Left forelimb (tissue), 1 donor: ENCODE data around the gene RASSF8.

ENCODE experiments used
- DNase-seq: peaks from one replicate; pipeline ENCODE4 v3.0.0-alpha.2; 2018; ENCODE audit warnings: low spot score

Gene RASSF8

DNA sequence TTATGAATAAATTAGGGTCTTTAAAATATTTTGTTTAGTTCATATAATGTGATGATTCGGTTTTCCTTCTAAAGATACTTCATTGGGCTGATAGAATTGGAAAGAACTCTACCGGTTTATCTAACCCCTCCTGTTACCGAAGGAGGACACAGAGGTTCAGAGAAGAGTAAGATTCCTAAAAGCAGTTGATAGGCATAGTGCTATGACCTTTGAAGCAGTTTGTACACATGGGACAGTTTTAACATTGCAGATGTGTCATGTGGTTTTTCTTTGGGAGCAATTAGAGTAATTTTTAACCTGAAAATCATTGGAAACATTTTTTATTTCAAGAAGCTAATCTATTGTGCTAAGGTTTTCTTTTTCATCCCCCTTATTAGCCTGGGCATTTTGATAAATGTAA is 103.5 kb downstream of the RASSF8 start:
- DNase-seq: no peak

DNA sequence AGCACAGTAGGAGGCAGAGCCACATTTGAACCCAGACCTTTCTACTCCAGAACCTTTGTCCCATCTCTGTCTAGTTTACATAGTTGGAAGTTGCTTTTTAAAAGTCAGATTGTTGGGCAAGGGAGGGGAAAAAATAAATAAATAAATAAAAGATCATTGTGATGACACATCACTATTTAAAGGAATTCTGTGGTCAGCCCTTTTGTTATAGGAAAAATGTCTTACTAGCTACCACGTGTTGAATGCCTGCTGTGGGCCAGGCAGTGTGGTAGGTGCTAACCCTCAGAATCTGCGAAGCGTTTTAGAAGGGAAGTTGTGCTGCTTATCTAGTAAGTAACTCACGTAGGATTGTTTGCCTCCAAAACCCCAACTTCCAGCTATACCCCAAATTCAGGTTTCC is 104.1 kb downstream of the RASSF8 start:
- DNase-seq: no peak

DNA sequence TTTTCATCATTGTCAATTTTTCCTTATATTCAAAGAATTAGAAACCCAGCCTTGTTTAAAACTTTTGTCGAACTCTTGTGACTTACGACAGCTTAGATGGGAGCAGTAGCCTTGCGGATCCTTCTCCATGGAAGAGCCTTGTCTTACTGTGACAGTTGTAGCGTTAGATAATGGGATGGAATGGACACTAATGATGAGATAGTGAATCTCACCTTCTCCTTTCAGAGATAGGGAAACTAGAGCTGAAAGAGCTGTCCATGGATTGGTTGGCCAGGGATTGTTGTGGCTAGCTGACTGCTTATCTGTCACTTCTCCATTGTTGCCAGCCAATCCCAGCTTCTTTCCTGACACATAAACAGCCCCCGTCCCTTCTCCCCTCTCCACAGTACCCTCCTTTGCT is 107.0 kb downstream of the RASSF8 start:
- no peak for DNase-seq

DNA sequence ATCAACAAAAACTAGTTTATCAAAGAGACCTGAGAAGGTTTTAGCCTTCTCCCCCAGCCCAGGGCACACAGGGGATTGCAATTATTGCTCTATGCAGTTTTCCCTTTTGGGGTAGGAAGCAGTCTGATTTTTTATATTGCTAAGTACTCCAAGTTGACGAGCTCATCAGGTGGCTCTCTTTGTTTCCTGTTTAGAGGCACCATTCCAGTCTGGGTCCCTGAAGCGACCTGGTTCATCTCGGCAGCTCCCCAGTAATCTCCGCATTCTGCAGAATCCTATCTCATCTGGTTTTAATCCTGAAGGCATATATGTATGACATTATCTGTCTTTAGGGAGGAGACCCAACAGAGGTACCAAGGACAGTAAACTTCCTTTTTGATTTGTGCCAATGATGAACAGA is 110.0 kb downstream of the RASSF8 start:
- DNase-seq: no peak

DNA sequence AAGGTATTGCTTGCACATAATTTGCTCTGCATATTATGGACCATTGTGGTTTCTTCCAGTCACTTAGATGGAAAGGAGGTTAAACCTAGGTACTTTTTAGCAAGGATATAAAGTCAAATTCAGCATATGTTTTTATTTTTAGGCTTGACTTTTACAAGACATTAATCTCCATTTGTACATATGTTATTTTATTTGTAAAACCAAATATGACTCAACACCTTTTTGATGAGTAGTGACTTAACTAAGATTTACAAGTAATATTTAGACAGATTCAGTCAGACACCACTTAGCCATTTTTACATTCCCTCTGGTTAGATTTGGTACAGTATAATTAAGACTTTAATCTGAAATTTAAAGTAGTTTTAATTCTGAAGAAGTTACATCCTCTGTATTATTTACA is 111.3 kb downstream of the RASSF8 start:
- DNase-seq: no peak

DNA sequence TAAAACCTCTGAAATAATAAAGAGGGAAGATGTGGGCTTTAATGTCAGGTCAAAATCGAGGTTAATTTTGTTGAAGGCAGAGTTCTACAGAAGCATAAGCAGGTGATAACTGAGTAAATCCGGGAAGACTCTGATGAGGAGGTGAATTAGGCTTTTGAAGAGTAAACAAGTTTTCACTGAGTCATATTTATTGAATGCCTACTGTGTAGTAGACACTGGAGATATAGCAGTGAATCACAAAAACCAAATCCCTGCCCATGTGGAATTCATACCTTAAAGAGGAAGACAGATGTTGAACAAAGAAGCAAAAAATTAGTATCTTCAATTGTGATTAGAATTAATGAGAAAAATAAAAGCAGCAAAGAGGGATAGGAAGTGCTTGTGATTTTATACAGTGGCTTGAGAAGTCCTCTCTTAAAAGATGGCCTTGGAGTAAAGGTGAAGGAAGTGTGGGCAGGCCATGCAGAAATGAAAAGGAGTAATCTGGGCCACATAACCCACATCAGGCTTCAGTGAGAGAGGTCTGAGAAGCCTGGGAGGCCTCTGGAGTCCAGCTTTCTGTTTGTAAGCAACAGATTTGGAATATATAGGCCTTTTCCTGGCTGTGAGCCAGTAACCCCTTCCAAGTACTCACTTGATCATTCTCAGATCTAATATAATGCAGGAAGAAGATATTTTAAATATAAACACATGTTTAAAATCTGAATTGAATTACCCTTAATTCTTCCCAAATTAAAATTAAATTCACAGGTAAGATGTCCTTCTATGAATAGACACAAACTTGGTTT is 119.6 kb downstream of the RASSF8 start:
- no peak for DNase-seq

DNA sequence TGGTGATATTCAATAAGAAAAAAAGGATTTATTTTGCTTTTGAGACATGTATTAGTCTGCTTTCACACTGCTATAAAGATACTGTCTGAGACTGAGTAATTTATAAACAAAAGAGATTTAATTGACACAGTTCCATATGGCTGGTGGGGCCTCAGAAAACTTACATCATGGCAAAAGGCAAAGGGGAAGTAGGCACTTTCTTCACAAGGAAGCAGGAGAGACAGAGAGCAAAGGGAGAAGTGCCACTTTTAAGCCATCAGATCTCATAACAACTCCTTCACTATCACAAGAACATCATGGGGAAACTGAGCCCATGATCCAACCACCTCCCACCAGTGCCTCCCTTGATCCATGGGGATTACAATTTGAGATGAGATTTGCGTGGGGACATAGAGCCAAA is 122.4 kb downstream of the RASSF8 start:
- DNase-seq: no peak

DNA sequence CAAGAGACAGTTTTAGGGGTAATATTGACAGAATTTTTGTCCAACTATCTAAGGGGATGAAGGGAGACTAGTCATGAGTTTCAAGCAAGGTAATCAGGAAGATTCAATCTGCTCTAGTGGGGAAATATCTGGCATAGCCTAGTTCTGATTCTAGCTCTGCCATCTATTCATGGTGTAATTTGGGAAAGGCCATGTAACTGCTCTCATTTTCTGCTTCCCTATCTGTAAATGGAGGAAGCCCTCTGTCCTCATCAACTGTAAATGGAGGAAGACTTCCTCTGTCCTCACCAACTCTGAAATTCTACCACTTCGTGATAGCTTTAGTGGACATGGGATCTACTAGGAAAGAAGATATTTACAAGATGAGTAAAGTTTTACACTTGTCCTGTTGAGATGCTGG is 128.5 kb downstream of the RASSF8 start:
- DNase-seq: no peak

DNA sequence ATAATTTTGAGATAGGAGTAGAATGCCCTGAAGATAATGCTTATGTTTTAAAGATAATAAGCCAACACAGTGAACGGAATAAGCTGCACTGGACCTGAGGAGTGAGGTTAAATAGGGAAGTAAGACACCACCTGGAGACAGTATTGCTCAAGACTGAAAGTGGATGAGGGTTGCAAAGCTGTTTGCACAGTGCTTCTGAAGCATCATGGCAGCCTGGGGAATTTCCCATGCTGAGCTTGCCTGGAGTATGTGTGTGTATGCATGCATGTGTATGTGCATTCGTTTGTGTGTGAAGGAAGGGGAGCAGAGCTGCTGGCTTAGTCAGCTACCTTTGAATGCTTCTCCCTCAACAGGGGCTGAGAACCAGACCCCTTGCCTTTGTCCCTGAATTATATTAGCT is 130.5 kb downstream of the RASSF8 start:
- no peak for DNase-seq

DNA sequence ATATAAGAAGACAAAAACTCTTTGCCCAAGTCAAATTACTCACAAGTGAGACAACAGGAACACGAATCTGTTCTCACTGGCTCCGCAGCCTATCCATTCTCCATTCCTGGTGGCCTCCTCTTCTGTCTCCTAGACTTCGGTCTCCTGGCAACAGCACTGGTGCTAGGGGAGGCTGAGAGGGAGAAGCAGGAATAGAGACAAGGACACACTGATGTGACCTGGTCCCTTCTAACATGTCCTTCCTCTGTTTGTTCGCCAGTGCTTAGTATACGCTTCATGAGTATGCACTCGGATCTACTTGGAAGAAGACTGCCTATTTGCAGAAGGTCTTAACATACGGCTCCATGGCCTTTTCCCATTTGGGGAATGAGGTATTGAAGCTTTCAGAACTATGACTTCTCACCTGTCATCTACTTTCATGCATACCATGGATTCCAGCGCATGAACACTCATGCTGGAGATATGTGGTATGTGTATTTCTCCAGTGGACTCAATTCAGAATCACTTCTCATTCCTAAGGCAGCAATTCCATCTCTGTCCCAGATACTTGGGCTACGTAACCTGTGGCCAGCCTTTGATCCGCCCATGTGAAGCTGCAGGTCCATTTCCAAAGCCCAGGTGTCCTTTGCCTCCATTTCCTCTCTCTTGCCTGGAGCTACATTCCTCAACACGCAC is 132.5 kb downstream of the RASSF8 start:
- no peak for DNase-seq

DNA sequence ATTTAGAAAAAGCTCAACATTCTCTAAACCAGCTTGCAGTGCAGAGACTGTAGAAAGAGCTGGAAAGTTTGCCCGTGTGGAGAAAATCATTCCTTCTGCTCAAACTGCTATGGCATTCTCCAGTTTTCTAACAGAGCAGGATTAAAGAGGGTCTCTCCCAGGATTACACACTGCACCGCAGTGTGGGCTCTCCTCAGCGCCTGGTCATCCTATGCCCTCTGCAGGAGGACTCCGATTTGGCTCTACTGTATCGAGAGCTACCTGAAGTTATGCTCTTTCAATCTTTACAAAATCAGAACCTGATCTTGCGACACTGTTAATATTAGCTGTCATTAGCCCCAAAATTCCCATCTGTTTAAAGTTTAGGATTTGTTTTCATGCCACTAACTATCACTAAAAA is 133.3 kb downstream of the RASSF8 start:
- DNase-seq: no peak

DNA sequence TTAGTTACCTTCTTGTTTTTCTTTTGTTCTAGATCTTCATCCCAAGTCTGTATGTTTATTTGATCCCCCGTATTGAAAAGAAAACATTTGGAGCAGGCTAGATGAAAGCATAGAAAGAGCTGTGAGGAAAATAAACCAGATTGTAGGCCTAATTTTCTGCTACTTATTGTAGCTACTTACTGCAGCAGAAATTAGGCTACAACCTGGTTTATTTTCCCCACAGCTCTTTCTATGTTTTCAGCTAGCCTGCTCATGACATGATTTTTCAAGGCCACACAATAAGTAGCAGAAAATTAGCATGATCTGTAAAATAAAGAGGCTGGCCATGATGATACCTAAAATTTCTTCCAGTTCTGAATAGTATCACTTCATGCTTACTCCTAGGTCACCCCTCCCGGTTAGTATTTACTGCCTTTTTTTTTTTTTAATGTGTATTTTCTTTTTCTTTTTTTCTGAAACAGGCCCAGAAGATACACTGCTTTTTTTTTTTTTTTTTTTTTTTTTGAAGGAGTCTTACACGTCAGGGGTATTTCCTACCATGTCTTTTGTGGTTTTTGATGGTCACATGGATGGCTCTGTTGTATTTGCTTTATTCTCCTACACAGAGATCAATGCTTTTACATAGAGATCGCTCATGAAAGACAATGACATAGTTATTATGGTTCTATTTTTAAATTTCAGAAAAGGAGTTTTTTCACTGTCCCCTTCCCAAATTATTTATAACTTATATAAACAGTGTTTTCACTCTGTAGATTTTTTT is 134.0 kb downstream of the RASSF8 start:
- DNase-seq: no peak

DNA sequence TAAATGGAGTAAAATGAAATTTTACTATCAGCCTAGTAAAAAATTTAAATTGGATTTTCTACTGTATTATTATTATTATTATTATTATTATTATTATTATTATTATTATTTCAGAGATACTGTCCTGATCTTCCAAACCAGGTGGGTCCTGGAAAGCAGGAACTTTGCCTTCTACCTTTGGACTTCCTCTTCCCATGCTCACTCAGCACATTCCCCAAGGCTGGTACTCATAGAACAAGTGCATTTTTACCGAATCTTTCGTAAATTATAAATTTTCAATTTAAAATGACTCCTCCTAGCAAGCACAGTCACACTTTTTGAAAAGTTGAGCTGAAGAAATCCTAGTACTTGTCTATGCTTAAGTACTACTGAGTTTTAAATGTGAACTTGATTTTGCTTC is 136.7 kb downstream of the RASSF8 start:
- DNase-seq: no peak

DNA sequence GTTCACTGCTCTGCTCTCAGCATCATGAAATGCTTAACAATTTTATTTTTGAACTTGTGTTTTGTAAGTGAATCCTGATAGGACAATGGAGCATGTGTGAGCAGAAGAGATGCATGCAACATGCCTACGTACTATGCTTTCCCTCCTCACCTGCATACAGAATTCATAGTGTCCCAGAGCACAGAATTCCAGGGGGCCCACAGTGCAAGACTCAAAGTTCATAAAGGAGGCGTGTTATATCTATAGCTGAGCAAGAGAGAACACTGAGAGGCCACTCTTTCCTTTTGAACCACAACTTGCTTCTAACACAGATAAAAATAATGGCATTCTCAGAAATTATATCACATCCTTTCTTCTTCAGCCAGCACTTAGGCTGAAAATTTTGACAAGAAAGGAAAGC is 137.6 kb downstream of the RASSF8 start:
- no peak for DNase-seq

DNA sequence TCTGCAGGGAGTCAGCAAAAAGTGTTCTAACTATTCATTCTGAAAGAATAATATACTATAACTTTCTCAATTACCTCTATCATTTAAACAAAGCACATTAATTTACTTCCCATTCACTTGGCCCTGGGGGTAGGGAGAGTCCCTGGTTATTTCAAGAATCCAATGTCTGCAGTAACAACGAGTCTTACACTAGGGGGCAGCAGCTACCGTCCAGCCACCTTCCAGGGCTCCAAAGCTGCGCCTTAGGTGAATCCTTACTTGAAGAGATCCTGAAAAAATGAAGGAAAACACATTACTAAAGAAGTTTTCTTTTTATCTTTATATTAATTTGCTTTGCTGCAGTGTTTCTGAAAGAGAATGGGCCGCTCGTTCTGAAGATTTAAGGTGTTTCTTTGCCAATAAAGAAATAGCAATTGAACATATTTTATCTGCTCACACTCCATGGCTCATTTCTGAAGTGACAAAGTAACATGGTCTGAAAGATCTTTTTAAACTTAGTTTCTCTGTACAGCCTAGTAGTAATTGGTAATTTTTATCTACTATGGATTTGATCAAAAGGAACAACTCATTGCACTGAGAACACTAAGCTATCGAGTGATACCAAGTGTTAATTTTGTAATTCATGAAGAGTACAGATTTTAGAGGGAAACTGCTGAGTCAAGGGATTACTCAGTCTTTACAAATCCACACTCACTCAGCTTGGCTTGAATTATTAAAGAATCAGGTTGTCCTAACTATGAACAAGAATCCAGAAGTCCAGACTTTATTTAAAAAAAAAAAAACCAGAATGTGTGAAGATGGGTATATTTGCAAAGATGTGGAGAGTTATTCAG is 138.8 kb downstream of the RASSF8 start:
- DNase-seq: no peak

DNA sequence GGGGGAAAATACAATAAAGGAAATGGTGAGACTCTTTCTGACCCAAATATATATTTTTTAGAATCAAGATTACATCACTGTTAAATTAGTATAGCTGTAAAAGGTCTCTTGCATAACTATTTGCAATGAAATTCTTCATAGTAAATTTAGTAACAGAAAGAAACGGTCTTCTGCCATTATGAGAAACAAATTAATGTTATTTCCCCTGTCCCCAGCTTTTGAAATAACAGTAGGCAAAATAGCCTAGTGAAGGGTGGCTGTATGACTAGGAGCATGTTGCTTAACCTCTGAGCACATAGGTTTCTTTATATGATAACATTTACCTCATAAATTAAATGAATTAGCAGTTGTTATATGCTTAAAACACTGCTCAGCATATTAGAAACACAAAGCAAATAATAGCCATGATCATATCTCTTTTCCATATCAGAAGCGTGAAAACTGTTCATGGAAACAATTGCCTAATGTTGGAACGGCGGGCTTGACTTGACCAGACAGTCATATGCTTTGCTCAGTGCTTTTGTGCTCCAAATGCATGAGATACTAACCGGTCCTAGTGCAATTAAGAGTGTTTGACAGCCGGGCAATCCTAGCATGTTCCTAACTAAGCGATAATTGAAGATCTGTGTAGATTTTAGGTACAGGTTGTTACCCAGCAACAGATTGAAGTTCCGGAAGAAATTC is 142.3 kb downstream of the RASSF8 start:
- no peak for DNase-seq

DNA sequence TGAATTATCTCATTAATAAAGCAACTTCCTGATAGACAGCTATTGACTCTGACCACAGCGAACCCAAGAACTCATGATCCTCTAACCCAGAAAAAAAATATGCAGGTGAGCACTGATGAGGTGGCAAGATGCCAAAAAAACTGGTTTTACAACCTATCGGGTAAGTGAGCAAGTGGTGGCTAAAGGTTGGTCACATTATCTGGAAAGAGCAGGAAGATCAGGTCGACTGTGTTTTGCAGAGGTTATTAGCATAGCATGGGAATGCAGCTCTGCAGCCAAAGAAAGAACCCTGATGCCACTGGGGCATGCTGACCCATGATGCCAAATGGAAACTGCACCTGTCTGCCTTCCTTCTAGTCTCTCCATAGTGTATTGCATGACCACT is 142.9 kb downstream of the RASSF8 start:
- DNase-seq: no peak

DNA sequence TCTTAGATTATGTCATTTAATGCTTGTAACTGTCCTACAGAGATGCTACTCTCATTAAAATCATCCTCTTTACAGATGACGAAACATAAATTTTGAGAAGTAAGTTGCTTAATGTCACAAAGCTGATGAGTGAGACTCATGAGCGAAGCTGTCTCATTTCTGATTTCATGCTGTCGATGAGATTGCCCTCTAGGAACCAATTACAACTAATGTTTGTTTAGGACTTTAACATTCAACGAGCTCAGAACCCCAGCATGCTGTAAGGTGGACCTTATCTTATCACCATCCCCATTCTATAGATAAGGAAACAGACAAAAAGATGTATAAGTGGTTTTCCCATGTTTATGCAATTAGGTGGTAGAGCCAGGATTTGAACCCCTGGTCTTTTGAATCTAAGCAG is 143.3 kb downstream of the RASSF8 start:
- no peak for DNase-seq

DNA sequence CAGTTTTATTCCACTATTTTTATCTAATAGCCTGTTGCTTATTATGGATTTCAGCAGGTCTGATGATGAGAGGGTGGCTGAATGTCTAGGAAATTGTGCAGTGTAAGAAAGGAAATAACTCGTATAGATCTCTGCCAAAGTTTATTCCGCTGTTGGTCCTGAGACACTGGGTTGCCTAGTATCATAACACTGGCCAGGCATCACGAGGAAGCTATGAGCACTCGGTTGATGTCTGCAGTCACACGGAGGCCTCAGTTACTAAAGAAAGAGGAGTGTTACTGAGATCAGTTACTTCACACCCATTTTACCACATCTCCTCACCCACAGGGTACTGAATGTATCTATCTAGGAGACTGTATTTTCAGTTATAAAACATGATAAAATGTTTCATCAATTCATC is 144.5 kb downstream of the RASSF8 start:
- DNase-seq: no peak

DNA sequence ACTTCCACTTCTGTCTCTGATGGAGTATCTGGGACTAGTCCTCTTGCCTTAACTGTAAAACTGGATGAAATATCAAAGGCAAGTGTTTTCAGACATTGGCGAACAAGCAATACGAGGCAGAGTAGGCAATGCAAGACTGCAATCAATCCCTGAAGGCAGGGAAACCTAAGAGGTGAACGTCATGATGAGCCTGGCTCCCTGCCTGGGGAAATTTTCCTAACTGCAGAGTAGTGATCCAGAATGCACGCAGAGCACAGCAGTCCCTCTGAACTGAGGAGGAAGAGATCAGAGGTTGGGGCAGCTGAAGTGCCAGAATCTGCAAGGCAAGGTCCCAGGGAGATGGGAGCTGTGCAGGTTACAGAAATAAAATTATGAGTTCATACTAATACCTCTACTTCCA is 147.9 kb downstream of the RASSF8 start:
- no peak for DNase-seq

DNA sequence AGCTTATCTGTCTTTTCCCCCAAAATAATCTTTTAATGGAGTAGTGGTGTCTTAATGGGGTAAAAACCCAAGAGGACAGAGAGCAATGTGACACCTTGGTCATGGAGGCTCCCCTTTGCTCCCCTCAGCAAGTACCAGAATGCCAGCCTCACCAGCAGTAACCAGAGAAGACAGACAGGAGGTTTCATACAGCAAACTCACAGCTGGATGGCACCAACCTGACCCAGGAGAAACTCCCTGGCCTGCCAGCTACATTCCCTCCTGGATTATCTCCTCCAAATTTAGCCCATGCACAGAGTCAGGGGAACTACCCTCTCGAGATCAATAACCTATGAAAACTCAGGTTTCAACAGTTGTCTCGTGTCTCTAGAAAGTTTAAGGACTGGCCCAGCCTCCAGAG is 150.4 kb downstream of the RASSF8 start:
- no peak for DNase-seq
